ENCODE measurements around the gene KAZN. TPM values are rescaled to one million over a fixed set of nuclear protein-coding genes. Genes with fewer than 3 reads are reported as not detected.

The KAZN gene
- total and polyA plus RNA-seq, 12 donors, result 1.1 to 6.5 (median 1.9) TPM

- TF ChIP-seq CTCF (IDR thresholded peaks at IDR 0.05), result no peak
- Histone ChIP-seq H3K9me3 (no peaks in the 10 kb centered on the region), H3K27me3 (no peaks in the 10 kb centered on the region), H3K36me3 (no peaks in the 10 kb centered on the region), H3K4me3 (no peak overlapping the region), H3K27ac (no peak overlapping the region), H3K4me1 (peaks cover 0 to 11% (median 0%) of the 10 kb centered on the region in 9 donors)
- intact Hi-C loops (cut with DNase I), result no loop called here
- DNase-seq, result no peak
- 78 to 82% methylated on average over 9 of the region's 9 CpGs for WGBS, 2 donors
- ATAC-seq, result no peak
Measured at GRCh38 chr1:14994841-14995437, 396.5 kb downstream of the KAZN start.

GRCh38 chr1:14996133-14997050, 397.9 kb downstream of the KAZN start:
- Histone ChIP-seq H3K27me3 (no peaks in the 10 kb centered on the region), H3K4me3 (no peak overlapping the region), H3K27ac (no peak overlapping the region), H3K36me3 (no peaks in the 10 kb centered on the region), H3K9me3 (no peaks in the 10 kb centered on the region), H3K4me1 (peaks cover 0 to 11% (median 0%) of the 10 kb centered on the region in 9 donors)
- ATAC-seq (no peak), DNase-seq (no peak)
- intact Hi-C loops (cut with DNase I), result no loop called here
- WGBS, 2 donors, result 74 to 76% methylated on average over 23 of the region's 23 CpGs
- no peak for TF ChIP-seq CTCF (IDR thresholded peaks at IDR 0.05)

GRCh38 chr1:14997646-14998276, 399.3 kb downstream of the KAZN start:
- H3K27me3 ChIP-seq, result no peaks in the 10 kb centered on the region
- intact Hi-C loops (cut with DNase I), result no loop called here
- peaks cover 0 to 11% (median 0%) of the 10 kb centered on the region in 9 donors for H3K4me1 ChIP-seq
- no peak for DNase-seq
- H3K27ac ChIP-seq, result no peak overlapping the region
- H3K9me3 ChIP-seq, result no peaks in the 10 kb centered on the region
- WGBS, 2 donors, result 81 to 83% methylated on average over 12 of the region's 12 CpGs
- TF ChIP-seq CTCF (IDR thresholded peaks at IDR 0.05), result no peak
- no peak for ATAC-seq
- no peaks in the 10 kb centered on the region for H3K36me3 ChIP-seq
- no peak overlapping the region for H3K4me3 ChIP-seq

- no peak overlapping the region for H3K27ac ChIP-seq
- no peaks in the 10 kb centered on the region for H3K36me3 ChIP-seq
- H3K27me3 ChIP-seq, result no peaks in the 10 kb centered on the region
- no peak overlapping the region for H3K4me3 ChIP-seq
- peaks cover 0 to 11% (median 0%) of the 10 kb centered on the region in 9 donors for H3K4me1 ChIP-seq
- ATAC-seq, result no peak
- intact Hi-C loops (cut with DNase I), result no loop called here
- TF ChIP-seq CTCF (IDR thresholded peaks at IDR 0.05), result no peak
- no peaks in the 10 kb centered on the region for H3K9me3 ChIP-seq
- DNase-seq, result no peak
- 94 to 95% methylated on average over 10 of the region's 10 CpGs for WGBS, 2 donors
Measured at GRCh38 chr1:14999441-14999840, 401.0 kb downstream of the KAZN start.
